ENCODE measurements around the gene AIFM3.

DNA sequence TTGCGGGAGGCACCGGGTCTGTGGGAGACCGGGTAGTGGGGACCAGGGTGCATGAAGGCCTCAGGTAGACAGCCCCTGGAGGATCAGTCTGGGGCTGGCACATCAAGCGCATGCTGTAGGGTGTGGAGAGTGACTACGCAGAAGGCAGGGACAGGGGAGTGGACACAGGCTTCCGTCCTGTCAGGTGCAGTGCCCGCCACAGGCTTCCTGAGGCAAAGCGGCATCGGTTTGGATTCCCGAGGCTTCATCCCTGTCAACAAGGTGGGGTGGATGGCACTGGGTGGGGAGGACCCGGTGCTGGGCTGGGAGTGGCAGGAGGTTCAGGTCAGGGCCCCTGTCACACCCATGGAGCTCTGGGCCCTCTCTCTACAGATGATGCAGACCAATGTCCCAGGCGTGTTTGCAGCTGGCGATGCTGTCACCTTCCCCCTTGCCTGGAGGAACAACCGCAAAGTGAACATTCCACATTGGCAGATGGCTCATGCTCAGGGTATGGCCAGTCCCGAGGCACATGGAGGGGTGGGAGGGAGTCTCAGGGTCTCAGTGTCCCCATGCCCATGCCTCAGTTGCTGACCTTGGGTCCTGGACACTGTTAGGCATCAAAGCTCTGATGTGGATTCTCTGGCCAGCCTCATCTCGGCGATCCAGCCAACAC is 10.6 kb downstream of the AIFM3 start:
- TF ChIP-seq EZH2 (IDR thresholded peaks at IDR 0.05) (no peak), POLR2AphosphoS5 (IDR thresholded peaks at IDR 0.05; ENCODE audit: borderline replicate concordance, low read depth, low read length) (no peak), FOXP2 (optimal IDR thresholded peaks at IDR 0.05; ENCODE audit: control extremely low read depth, extremely low read length, insufficient read depth) (no peak)
